Ascending aorta (tissue), 2 donors: ENCODE results near the gene ARHGAP42. TPM values are rescaled to one million over a fixed set of nuclear protein-coding genes. Genes with fewer than 3 reads are reported as not detected.
A peak's percentile ranks its signal among the peaks of the same experiment; 100 is the strongest.

ENCODE experiments used
- DNase-seq, 2 donors: peaks; one replicate each; pipeline ENCODE4 v3.0.0-alpha.2; 2019; ENCODE audit warnings: low spot score in 2 of 2
- H3K27ac ChIP-seq, 2 donors: fragments of 200-600 bp; sonication (generic); one replicate each; pipeline ENCODE4 v1.5.1; 2016 to 2017; ENCODE audit warnings: mild to moderate bottlenecking in 1 of 2
- H3K27me3 ChIP-seq: fragments of 200-600 bp; sonication (generic); one replicate; pipeline ENCODE4 v1.5.1; 2017
- H3K36me3 ChIP-seq, 2 donors: fragments of 200-600 bp; sonication (generic); one replicate each; pipeline ENCODE4 v1.5.1; 2016
- H3K4me1 ChIP-seq, 2 donors: fragments of 200-600 bp; sonication (generic); one replicate each; pipeline ENCODE4 v1.5.1; 2016 to 2017; ENCODE audit warnings: mild to moderate bottlenecking in 1 of 2
- H3K4me3 ChIP-seq, 2 donors: fragments of 200-600 bp; sonication (generic); one replicate each; pipeline ENCODE4 v1.5.1; 2016 to 2017; ENCODE audit warnings: mild to moderate bottlenecking in 1 of 2
- H3K9me3 ChIP-seq, 2 donors: fragments of 200-600 bp; sonication (generic); one replicate each; pipeline ENCODE4 v1.5.1; 2016
- intact Hi-C: fragments of 100-400 bp; cut with DNase I; formaldehyde crosslinking; loops from one replicate; pipeline ENCODE4 v1.15.1; 2023
- total RNA-seq: library from RNA; depleted of rRNA; stranded (reverse); fragments of >200 nt; gene quantifications from one replicate; pipeline ENCODE4 v1.1.0, GENCODE V29; 2016
- TF ChIP-seq, protein P1 (sequence below), 3 experiments: fragments of 200-600 bp in 2 of 3; fragments of 450-650 bp in 1 of 3; sonication (generic) in 2 of 3; IDR thresholded peaks; one replicate each; pipeline ENCODE4 v1.5.1; 2016 to 2019; ENCODE audit warnings: antibody characterized with exemption in 3 of 3, mild to moderate bottlenecking in 1 of 3, moderate library complexity in 1 of 3

ARHGAP42 gene
- total RNA-seq, 1 donor from 2014 or later = 4.7 TPM

DNA sequence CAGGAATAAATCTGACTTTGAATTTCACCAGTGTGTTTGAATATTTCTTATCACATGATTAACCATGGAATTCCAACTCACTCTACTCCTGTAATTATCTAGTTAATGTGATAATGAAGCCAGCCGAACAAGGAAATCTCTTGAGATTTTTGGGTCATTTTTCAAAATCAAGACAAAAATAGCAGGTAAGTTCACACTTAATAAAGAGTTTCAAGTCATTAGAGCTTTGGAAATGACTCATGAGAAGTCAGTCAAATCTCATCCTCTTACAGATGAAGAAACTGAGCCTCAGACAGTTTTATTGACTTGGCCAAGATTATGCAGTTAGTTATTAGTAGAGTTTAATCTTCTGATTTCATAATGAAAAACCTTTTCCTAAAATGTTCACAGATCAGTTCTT, 148.8 kb downstream of the ARHGAP42 start:
- DNase-seq = no peak
- Histone ChIP-seq H3K4me1 (no peaks in the 10 kb centered on the region), H3K27me3 (no peaks in the 10 kb centered on the region), H3K4me3 (no peak overlapping the region), H3K36me3 (no peaks in the 10 kb centered on the region), H3K27ac (no peak overlapping the region), H3K9me3 (no peaks in the 10 kb centered on the region)
- intact Hi-C loops = no loop called here
- TF ChIP-seq, protein P1, sequence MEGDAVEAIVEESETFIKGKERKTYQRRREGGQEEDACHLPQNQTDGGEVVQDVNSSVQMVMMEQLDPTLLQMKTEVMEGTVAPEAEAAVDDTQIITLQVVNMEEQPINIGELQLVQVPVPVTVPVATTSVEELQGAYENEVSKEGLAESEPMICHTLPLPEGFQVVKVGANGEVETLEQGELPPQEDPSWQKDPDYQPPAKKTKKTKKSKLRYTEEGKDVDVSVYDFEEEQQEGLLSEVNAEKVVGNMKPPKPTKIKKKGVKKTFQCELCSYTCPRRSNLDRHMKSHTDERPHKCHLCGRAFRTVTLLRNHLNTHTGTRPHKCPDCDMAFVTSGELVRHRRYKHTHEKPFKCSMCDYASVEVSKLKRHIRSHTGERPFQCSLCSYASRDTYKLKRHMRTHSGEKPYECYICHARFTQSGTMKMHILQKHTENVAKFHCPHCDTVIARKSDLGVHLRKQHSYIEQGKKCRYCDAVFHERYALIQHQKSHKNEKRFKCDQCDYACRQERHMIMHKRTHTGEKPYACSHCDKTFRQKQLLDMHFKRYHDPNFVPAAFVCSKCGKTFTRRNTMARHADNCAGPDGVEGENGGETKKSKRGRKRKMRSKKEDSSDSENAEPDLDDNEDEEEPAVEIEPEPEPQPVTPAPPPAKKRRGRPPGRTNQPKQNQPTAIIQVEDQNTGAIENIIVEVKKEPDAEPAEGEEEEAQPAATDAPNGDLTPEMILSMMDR (IDR thresholded peaks at IDR 0.05) = no peak

DNA sequence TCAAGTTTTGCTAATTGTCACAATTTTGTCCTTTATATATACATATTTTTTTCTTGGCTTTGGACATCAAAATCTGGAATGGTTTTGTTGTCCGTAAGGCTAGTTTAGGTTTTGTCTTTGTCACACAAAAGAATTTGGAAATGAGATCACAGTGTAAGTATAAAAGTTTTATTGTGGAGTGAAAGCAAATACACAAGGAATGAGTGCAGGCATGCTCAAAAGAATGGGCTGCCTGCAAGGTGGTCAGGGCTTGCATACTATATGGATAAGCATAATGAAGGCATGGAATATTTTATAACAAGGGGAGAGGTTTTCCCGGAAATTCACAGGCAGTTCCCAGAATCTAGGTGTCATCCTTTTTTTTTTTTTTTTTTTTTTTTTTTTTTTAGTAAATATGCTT, 150.2 kb downstream of the ARHGAP42 start:
- Histone ChIP-seq H3K36me3 (no peaks in the 10 kb centered on the region), H3K4me3 (no peak overlapping the region), H3K27me3 (no peaks in the 10 kb centered on the region), H3K27ac (no peak overlapping the region), H3K9me3 (no peaks in the 10 kb centered on the region), H3K4me1 (no peaks in the 10 kb centered on the region)
- no peak for DNase-seq
- TF ChIP-seq, protein P1 (IDR thresholded peaks at IDR 0.05) = no peak
- intact Hi-C loops = no loop called here

DNA sequence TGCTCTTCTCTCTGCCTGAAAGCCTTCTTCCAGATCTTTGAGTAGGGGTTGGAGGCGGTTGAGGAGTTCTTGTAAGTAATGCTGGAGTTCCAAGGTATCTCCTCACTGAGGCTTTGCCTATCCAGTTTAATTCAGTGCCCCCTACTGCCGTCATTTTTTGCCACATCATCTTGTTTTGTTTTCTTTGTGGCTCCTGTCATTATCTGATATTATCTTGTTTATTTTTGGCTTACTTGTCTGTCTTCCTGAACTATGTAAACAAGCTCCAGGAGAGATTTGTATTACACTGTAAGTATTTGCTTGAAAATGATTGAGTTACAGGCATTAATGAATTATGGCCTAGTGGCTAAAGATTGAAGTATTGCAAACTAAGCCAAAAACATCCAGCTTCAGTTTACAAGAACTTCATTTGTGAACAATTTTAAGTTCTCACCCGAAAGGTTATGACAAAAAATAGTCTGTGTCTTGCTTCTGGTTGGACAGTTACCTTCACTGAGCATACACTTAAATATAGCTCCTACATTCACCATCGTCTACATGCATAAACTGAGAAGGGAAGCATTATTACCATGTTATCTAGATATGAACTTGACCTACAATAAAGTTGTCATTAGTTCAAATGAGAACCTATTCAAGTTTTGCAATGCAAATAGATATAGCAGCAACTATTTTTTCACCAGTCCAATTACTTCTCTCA, 154.8 kb downstream of the ARHGAP42 start:
- H3K27me3 ChIP-seq = no peaks in the 10 kb centered on the region
- DNase-seq = no peak
- no peaks in the 10 kb centered on the region for H3K36me3 ChIP-seq
- H3K9me3 ChIP-seq = no peaks in the 10 kb centered on the region
- no peaks in the 10 kb centered on the region for H3K4me1 ChIP-seq
- intact Hi-C loops = no loop called here
- TF ChIP-seq, protein P1 (IDR thresholded peaks at IDR 0.05) = no peak
- H3K4me3 ChIP-seq = no peak overlapping the region
- H3K27ac ChIP-seq = no peak overlapping the region

DNA sequence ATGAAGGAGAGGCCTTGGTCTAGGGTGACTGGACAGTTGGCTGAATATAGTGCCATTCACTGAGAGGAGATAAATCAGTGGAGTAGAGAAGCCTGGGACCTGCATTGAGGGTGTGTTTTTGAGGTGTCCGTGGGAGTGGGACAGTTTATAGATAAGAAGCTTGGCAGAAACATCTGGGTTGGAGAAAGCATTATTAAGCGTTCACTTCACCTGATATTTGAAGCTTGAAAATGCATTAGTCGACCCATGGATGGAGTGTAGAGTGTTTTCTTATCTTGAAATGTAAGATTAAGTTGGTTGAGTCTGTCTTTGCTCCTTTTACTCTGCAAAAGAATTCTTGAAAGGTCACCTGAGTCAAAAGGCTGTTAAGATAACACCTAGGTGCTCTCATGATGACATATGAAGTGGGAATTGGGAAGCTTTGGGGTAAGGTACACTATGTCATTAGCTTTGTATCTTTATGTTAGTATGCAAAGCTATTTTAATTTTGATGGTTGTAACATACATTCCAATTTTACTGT, 160.7 kb downstream of the ARHGAP42 start:
- no peaks in the 10 kb centered on the region for H3K9me3 ChIP-seq
- no peak overlapping the region for H3K4me3 ChIP-seq
- H3K36me3 ChIP-seq = no peaks in the 10 kb centered on the region
- TF ChIP-seq, protein P1 (IDR thresholded peaks at IDR 0.05) = no peak
- intact Hi-C loops = no loop called here
- no peak overlapping the region for H3K27ac ChIP-seq
- no peaks in the 10 kb centered on the region for H3K27me3 ChIP-seq
- no peaks in the 10 kb centered on the region for H3K4me1 ChIP-seq
- no peak for DNase-seq

DNA sequence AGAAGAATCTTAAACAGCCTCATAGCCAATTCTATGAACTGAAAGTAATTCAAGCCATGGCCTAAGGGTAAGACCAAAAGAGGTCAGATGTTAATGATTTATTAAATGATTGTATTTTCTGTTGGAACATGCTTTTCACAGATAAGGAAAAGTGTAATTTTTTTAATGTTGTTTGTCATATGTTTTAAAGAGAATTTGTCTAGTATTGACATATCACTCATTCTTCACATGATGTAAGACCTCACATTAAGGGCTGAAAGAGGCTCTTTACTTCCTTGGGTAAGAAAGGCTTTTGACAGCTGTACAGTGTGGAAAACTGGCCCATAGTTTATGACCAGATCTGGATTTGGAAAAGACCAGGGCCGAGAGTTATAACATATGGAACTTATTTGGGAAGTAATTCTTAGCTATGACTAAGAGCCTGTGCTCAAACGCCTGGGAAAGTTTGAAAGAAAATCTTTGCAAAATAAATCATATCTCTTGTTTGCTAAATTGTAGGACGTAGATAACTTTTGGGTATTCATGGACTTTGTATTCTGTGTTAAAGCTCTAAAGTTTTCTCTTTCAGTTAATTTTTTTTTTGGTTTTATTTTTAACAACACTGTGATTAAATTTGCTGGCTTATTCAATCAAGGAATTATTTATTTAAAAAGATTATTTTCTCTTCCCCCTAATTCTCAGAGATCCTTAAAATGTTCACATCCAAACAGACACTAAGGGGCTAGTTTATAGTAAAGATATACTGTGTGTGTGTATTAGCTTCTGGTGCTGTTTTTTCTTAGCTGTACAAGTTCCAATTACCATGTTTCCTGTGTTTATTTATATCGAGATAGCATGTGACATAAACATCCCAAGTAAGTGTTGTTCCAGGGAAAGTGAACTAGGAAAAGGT, 162.2 kb downstream of the ARHGAP42 start:
- intact Hi-C loops = no loop called here
- Histone ChIP-seq H3K27ac (peak overlapping the region in 1 of 2 donors; percentile 54), H3K36me3 (no peaks in the 10 kb centered on the region), H3K27me3 (no peaks in the 10 kb centered on the region), H3K4me1 (no peaks in the 10 kb centered on the region), H3K4me3 (no peak overlapping the region), H3K9me3 (no peaks in the 10 kb centered on the region)
- TF ChIP-seq, protein P1 (IDR thresholded peaks at IDR 0.05) = no peak
- no peak for DNase-seq
